ENCODE measurements around the gene PXT1. TPM values are rescaled to one million over a fixed set of nuclear protein-coding genes. Genes with fewer than 3 reads are reported as not detected.

The PXT1 gene
- total RNA-seq, 2 experiments from 2014 or later: 0.35 TPM; not detected in 1

- H3K36me3 Mint-ChIP-seq (ENCODE audit: low read depth): peaks cover 16% of the 10 kb centered on the region
Measured at GRCh38 chr6:36442103-36442670, 467 bp downstream of the PXT1 start.

GRCh38 chr6:36441307-36441894 is 1.3 kb downstream of the PXT1 start:
- Mint-ChIP-seq H3K36me3 (ENCODE audit: low read depth) (peaks cover 14% of the 10 kb centered on the region), H3K27ac (peak overlapping the region; percentile 66), H3K9me3 (no peaks in the 10 kb centered on the region), H3K27me3 (no peaks in the 10 kb centered on the region), H3K4me3 (peak overlapping the region; percentile 54), H3K4me1 (peaks cover 40% of the 10 kb centered on the region)
- ChIA-PET CTCF (interaction anchor here (0.5 to 1.6 kb wide), 4 partner anchors 12 to 138 kb away, joined by 4 to 9 read pairs (median 6); no protein-coding TSS in a partner anchor), POLR2A (interaction anchor here (1.2 to 1.4 kb wide), 4 partner anchors 18 to 157 kb away, joined by 4 to 12 read pairs (median 6); no protein-coding TSS in a partner anchor)
- peak; percentile 88 for DNase-seq

More at GRCh38 chr6:36442103-36442670, 467 bp downstream of the PXT1 start:
- H3K4me1 Mint-ChIP-seq: peaks cover 39% of the 10 kb centered on the region
- CTCF ChIA-PET: interaction anchor here (1.0 to 1.6 kb wide), 3 partner anchors 13 to 137 kb away, joined by 5 to 9 read pairs (median 7); no protein-coding TSS in a partner anchor
- no peak for DNase-seq
- peak overlapping the region; percentile 97 for H3K27ac Mint-ChIP-seq
- POLR2A ChIA-PET: interaction anchor here (1.2 to 2.0 kb wide), 5 partner anchors 19 to 157 kb away, joined by 4 to 12 read pairs (median 7); no protein-coding TSS in a partner anchor
- H3K4me3 Mint-ChIP-seq: peak overlapping the region; percentile 97
- no peaks in the 10 kb centered on the region for H3K27me3 Mint-ChIP-seq
- no peaks in the 10 kb centered on the region for H3K9me3 Mint-ChIP-seq

DNA sequence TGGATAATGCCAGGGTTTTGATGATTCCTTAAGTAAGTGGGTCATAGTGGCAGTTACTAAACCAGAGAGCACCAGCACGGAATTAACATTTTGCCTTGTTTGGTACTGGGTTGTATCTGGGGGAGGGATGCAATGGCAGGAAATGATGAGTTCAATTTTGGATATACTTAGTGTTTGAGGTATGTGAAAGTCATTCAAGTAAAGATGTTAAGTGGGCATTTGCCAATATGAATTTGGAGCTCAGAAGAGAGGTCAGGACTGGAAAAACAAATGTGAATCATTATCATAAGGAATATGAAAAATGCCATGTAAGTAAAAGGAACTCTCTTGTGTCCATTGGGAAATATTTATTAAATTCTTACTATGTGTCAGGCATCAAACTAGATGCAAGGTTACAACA is 6.2 kb downstream of the PXT1 start:
- Mint-ChIP-seq H3K4me1 (peaks cover 20% of the 10 kb centered on the region), H3K4me3 (no peak overlapping the region), H3K27ac (no peak overlapping the region), H3K9me3 (no peaks in the 10 kb centered on the region), H3K27me3 (no peaks in the 10 kb centered on the region), H3K36me3 (ENCODE audit: low read depth) (no peaks in the 10 kb centered on the region)
- no peak for DNase-seq
- ChIA-PET POLR2A (no interaction called here), CTCF (no interaction called here)

DNA sequence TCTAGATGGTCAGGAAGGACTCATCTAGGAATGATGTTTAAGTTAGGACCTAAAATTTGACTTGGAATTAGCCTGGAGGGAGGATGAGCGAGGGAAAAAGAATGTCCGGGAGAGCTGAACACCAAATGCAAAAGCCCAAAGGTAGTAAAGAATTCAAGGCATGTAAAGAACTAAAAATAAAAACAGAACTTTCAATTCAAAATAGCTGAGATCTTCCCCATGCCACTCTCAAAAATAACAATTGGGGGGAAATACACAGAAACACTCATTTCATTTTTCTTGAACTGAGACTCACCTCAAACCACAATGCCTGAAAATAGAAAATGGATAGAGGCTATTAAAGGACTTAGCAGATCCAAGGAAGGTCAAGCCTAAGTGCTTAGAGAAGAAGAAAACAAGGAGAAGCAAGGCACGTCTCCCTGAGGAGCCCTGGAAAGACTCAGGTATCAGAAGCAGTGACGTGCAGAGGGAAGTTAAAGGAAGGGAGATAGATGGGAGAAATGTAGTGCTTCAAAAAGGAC is 10.4 kb downstream of the PXT1 start:
- CTCF ChIA-PET: interaction anchor here (3.2 kb wide), 1 partner anchor 9 kb away, joined by 11 read pairs; no protein-coding TSS in a partner anchor
- H3K27me3 Mint-ChIP-seq: no peaks in the 10 kb centered on the region
- POLR2A ChIA-PET: no interaction called here
- no peaks in the 10 kb centered on the region for H3K36me3 Mint-ChIP-seq (ENCODE audit: low read depth)
- peaks cover 9% of the 10 kb centered on the region for H3K4me1 Mint-ChIP-seq
- H3K27ac Mint-ChIP-seq: no peak overlapping the region
- no peaks in the 10 kb centered on the region for H3K9me3 Mint-ChIP-seq
- H3K4me3 Mint-ChIP-seq: no peak overlapping the region
- DNase-seq: no peak

- Mint-ChIP-seq H3K9me3 (no peaks in the 10 kb centered on the region), H3K4me3 (no peak overlapping the region), H3K36me3 (ENCODE audit: low read depth) (no peaks in the 10 kb centered on the region), H3K27me3 (no peaks in the 10 kb centered on the region), H3K4me1 (peaks cover 6% of the 10 kb centered on the region), H3K27ac (no peak overlapping the region)
- POLR2A ChIA-PET: no interaction called here
- no peak for DNase-seq
- CTCF ChIA-PET: interaction anchor here (0.6 to 3.2 kb wide), 4 partner anchors 8 to 351 kb away, joined by 3 to 15 read pairs (median 8); no protein-coding TSS in a partner anchor
Measured at GRCh38 chr6:36431197-36431596, 11.5 kb downstream of the PXT1 start.

DNA sequence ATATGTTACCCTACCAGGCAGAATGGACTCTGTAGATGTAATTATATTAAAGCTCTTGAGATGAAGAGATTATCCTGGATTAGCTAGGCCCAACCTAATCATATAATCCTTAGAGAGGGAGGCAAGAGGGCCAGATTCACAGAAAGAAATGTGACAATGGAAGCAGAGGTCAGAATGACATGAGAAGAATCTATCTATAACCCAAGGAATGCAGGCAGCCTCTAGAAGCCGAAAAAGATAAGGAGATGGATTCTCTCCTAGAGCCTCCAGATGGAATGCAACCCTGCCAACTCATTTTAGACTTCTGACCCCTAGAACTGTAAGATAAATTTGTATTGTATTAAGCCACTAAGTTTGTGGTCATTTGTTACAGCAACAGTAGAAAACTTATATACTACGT is 12.3 kb downstream of the PXT1 start:
- no peaks in the 10 kb centered on the region for H3K9me3 Mint-ChIP-seq
- H3K4me1 Mint-ChIP-seq: peaks cover 5% of the 10 kb centered on the region
- no peak overlapping the region for H3K4me3 Mint-ChIP-seq
- no peak overlapping the region for H3K27ac Mint-ChIP-seq
- no peaks in the 10 kb centered on the region for H3K27me3 Mint-ChIP-seq
- no peaks in the 10 kb centered on the region for H3K36me3 Mint-ChIP-seq (ENCODE audit: low read depth)
- ChIA-PET CTCF (interaction anchor here (0.8 to 3.9 kb wide), 7 partner anchors 9 to 352 kb away, joined by 4 to 26 read pairs (median 6); no protein-coding TSS in a partner anchor), POLR2A (no interaction called here)
- DNase-seq: no peak

GRCh38 chr6:36428911-36429310 is 13.7 kb downstream of the PXT1 start:
- Mint-ChIP-seq H3K4me1 (peaks cover 10% of the 10 kb centered on the region), H3K36me3 (ENCODE audit: low read depth) (no peaks in the 10 kb centered on the region), H3K9me3 (no peaks in the 10 kb centered on the region), H3K4me3 (no peak overlapping the region), H3K27ac (no peak overlapping the region), H3K27me3 (no peaks in the 10 kb centered on the region)
- ChIA-PET CTCF (interaction anchor here (0.6 to 3.9 kb wide), 22 partner anchors 9 to 330 kb away, joined by 3 to 26 read pairs (median 4); no protein-coding TSS in a partner anchor), POLR2A (interaction anchor here (1.0 to 1.1 kb wide), 2 partner anchors 14 to 81 kb away, joined by 3 read pairs; partner anchors contain the start of gene KCTD20)
- DNase-seq: no peak

DNA sequence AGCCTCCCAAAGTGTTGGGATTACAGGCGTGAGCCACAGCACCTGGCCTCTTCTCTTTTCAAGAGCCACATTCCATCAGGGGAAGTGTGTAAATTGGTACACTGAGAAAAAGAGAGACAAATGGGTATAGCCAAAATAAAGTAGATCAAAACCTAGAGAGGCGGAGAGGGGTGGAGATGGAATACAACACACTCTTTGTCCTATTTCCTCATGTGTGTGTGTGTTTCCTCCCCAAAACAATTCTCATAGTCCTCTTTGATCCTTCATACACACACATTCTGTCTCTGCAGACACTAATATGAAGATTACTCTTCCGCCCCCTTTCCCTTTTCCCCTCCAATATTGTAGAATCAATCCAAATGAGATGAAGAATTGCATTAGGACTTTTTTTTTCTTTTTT is 16.0 kb downstream of the PXT1 start:
- ChIA-PET CTCF (no interaction called here), POLR2A (no interaction called here)
- Mint-ChIP-seq H3K36me3 (ENCODE audit: low read depth) (no peaks in the 10 kb centered on the region), H3K27me3 (no peaks in the 10 kb centered on the region), H3K9me3 (no peaks in the 10 kb centered on the region), H3K27ac (no peak overlapping the region), H3K4me1 (peaks cover 21% of the 10 kb centered on the region), H3K4me3 (no peak overlapping the region)
- DNase-seq: no peak

DNA sequence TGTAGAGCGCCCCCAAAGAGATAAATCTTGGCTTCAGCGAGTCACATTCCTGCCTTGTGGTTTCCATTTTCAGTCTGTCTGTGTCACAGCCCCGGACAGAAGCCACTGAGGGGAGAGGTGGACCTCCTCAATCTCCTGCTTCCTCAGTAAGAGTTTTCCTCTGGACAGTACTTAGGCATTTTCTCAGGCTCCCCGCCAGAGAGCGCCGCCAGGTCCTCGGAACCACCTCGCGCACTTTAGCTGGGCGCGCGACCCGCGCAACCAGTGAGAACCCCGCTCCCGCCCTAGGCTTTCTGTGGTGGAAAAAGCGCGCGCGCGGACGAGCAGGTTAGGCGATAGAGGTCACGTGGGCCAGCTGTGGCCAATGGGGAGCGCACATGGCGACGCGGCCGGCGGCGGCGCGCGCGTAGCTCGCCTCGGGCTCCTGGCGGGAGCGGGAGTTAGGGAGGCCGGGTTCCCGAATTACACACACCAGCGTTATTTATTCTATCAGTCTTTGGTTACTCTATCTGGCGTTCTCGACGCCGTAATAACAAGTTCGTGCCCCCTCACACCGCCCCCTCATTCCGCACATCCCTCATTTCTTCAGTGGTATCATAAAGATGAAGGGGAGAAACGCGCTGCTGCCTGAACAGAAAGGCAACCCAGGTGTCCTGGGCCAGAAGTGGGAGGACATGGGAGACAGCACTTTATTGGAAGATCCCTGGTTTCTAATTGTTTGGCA is 19.4 kb downstream of the PXT1 start:
- peak overlapping the region; percentile 81 for H3K4me3 Mint-ChIP-seq
- no peaks in the 10 kb centered on the region for H3K9me3 Mint-ChIP-seq
- ChIA-PET CTCF (interaction anchor here (0.6 to 1.7 kb wide), 26 partner anchors 9 to 396 kb away, joined by 3 to 12 read pairs (median 4); partner anchors contain the start of genes MAPK14 and STK38), POLR2A (interaction anchor here (0.8 to 2.2 kb wide), 21 partner anchors 13 to 396 kb away, joined by 3 to 19 read pairs (median 5); partner anchors contain the start of genes CDKN1A, ETV7, KCTD20 and MAPK14)
- H3K36me3 Mint-ChIP-seq (ENCODE audit: low read depth): no peaks in the 10 kb centered on the region
- DNase-seq: peak; percentile 98
- H3K27ac Mint-ChIP-seq: peak overlapping the region; percentile 77
- H3K4me1 Mint-ChIP-seq: peaks cover 23% of the 10 kb centered on the region
- H3K27me3 Mint-ChIP-seq: peaks cover 1% of the 10 kb centered on the region

DNA sequence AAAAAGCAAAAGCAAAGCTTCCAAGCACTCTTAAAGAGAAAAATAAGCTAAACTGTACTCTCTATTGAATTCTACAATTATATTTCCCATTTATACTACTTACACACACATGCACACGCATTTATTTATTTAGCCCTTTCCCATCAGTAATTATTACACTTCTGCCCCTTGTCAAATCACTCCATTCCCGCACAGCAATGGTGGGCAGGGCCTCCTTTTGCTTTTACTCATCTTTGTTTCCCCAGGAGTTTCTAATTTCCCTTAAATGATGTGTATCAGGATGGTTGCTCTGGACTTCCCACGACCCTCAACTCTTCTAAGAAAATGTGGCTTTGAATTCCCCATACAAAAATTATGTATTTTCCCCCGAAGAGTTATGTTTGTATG is 19.9 kb downstream of the PXT1 start:
- ChIA-PET POLR2A (interaction anchor here (0.8 to 2.2 kb wide), 19 partner anchors 12 to 395 kb away, joined by 3 to 19 read pairs (median 5); partner anchors contain the start of genes CDKN1A, ETV7, KCTD20 and MAPK14), CTCF (interaction anchor here (0.8 to 1.7 kb wide), 14 partner anchors 10 to 395 kb away, joined by 3 to 12 read pairs (median 4); partner anchors contain the start of gene MAPK14)
- Mint-ChIP-seq H3K27ac (peak overlapping the region; percentile 77), H3K36me3 (ENCODE audit: low read depth) (no peaks in the 10 kb centered on the region), H3K9me3 (no peaks in the 10 kb centered on the region), H3K27me3 (peaks cover 1% of the 10 kb centered on the region), H3K4me1 (peaks cover 23% of the 10 kb centered on the region), H3K4me3 (peak overlapping the region; percentile 81)
- no peak for DNase-seq

GRCh38 chr6:36419310-36419709 is 23.3 kb downstream of the PXT1 start:
- no peak overlapping the region for H3K4me3 Mint-ChIP-seq
- no peaks in the 10 kb centered on the region for H3K36me3 Mint-ChIP-seq (ENCODE audit: low read depth)
- H3K4me1 Mint-ChIP-seq: peaks cover 21% of the 10 kb centered on the region
- no peaks in the 10 kb centered on the region for H3K9me3 Mint-ChIP-seq
- H3K27ac Mint-ChIP-seq: no peak overlapping the region
- CTCF ChIA-PET: interaction anchor here (1.1 to 1.6 kb wide), 5 partner anchors 9 to 340 kb away, joined by 3 to 14 read pairs (median 3); no protein-coding TSS in a partner anchor
- no peak for DNase-seq
- POLR2A ChIA-PET: no interaction called here
- peaks cover 5% of the 10 kb centered on the region for H3K27me3 Mint-ChIP-seq

GRCh38 chr6:36418558-36418957 is 24.1 kb downstream of the PXT1 start:
- peaks cover 8% of the 10 kb centered on the region for H3K27me3 Mint-ChIP-seq
- CTCF ChIA-PET: interaction anchor here (1.1 to 1.6 kb wide), 5 partner anchors 10 to 341 kb away, joined by 3 to 14 read pairs (median 3); no protein-coding TSS in a partner anchor
- H3K4me3 Mint-ChIP-seq: no peak overlapping the region
- DNase-seq: no peak
- no peak overlapping the region for H3K27ac Mint-ChIP-seq
- POLR2A ChIA-PET: no interaction called here
- no peaks in the 10 kb centered on the region for H3K36me3 Mint-ChIP-seq (ENCODE audit: low read depth)
- H3K9me3 Mint-ChIP-seq: peaks cover 3% of the 10 kb centered on the region
- peaks cover 14% of the 10 kb centered on the region for H3K4me1 Mint-ChIP-seq
